Activated naive CD8-positive, alpha-beta T cell treated with anti-CD3 and anti-CD28 coated beads for 36 hours (primary cell): Measurements from ENCODE around the gene BCL11B. TPM values are rescaled to one million over a fixed set of nuclear protein-coding genes. Genes with fewer than 3 reads are reported as not detected.

Experiments used
- DNase-seq: peaks from one replicate; pipeline ENCODE4 v3.0.0; 2021
- H3K27ac Mint-ChIP-seq: one replicate; pipeline ENCODE4 v1.8.0; 2022; ENCODE audit warnings: mild to moderate bottlenecking, moderate library complexity, mixed read lengths
- H3K27me3 Mint-ChIP-seq: one replicate; pipeline ENCODE4 v1.8.0; 2022; ENCODE audit warnings: mild to moderate bottlenecking, mixed read lengths
- H3K36me3 Mint-ChIP-seq: one replicate; pipeline ENCODE4 v1.8.0; 2021; ENCODE audit warnings: mild to moderate bottlenecking, mixed read lengths
- H3K4me1 Mint-ChIP-seq: one replicate; pipeline ENCODE4 v1.8.0; 2021; ENCODE audit warnings: mixed read lengths
- H3K4me3 Mint-ChIP-seq: one replicate; pipeline ENCODE4 v1.8.0; 2022; ENCODE audit warnings: mild to moderate bottlenecking, moderate library complexity, mixed read lengths
- H3K9me3 Mint-ChIP-seq: one replicate; pipeline ENCODE4 v1.8.0; 2022; ENCODE audit warnings: mixed read lengths
- total RNA-seq, 2 experiments: library from RNA; stranded (reverse); gene quantifications; one replicate each; pipeline ENCODE4 v1.2.3, GENCODE V29; 2021

Gene BCL11B
- total RNA-seq, 2 experiments from 2014 or later, result 38.9 to 40.3 TPM

DNA sequence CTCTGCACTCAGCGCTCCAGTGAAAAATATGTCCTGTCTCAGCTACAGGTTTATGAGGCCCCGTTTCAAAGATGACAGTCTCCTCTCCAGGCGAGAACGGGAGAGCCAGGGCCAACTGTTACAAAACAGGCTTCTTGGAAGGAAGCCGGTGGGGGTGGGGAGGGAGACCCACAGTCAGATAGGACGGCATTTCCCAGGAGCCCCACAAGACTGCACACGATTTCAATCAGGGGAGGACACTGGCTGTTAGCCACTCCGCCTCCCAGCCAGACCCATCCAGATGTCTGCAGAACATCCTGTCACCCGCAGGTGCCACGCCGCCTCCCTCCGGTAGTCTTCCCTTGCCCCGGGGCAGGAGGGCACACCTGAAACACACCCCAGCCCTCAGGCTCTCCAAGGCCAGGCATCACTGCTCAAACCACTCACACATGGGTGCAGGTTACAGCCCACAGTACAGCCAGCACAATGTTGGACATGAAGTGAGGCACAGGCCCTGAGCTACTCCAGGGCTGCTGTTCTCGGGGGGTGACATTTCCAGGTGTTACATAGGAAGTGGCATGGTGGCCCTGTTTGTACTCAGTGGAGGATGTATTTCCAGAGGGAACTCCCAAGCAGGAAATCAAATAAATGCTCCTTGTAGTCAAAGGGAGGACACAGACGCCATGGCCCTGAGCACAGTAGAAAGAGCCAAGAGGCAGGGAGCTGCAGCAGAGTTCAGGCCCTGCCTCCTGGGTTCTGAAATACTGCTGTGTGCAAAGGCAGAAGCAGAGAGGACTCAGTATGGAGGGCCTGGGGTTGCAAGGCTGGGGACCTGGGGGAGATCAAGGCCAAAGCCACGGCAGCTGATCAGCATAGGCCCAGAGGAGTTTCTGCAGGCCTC is 138.1 kb downstream of the BCL11B start:
- H3K9me3 Mint-ChIP-seq, result no peaks in the 10 kb centered on the region
- H3K4me1 Mint-ChIP-seq, result peaks cover 19% of the 10 kb centered on the region
- H3K27me3 Mint-ChIP-seq, result no peaks in the 10 kb centered on the region
- H3K27ac Mint-ChIP-seq, result no peak overlapping the region
- no peak overlapping the region for H3K4me3 Mint-ChIP-seq
- peaks cover 1% of the 10 kb centered on the region for H3K36me3 Mint-ChIP-seq
- DNase-seq, result no peak

DNA sequence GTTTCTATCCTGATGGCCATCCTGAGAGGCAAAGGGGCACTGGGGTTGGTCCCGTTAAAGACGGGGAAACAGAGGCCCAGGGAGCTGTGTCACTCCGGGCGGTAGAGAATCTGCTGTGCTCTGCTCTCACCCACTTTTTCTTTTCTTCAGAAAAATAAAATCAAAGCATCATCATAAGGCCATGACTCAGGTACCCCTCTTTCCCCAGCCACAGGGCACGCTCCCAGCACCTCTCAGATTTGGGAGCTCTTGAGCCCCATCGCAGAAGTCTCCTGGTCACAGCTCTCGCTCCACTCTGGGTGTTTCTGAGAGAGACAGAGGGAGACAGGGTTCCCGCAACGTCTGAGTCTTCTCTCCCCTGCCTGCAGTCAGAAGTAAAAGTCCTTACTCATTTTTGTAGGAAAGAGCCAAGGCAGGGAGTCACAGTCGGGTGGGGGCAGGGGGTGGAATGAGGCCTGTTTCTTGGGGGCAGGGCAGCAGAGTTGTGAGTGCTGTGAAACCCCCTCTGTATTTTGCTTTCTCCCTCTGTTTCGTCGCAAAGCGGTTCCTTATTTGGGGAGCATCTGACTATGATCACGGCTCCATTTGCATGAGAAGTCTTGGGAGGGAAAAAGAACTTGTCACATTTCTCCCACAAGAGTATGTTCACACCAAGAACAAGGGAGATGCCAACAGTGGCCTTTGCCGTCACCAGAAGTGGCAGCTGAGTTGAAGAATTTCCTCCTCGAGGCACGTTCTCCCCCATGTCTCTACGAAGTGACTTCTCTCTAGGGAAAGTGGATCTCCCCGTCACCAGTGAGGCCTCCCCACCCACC is 139.0 kb downstream of the BCL11B start:
- Mint-ChIP-seq H3K36me3 (peaks cover 3% of the 10 kb centered on the region), H3K4me1 (peaks cover 15% of the 10 kb centered on the region), H3K27ac (no peak overlapping the region), H3K27me3 (no peaks in the 10 kb centered on the region), H3K9me3 (no peaks in the 10 kb centered on the region), H3K4me3 (no peak overlapping the region)
- no peak for DNase-seq

DNA sequence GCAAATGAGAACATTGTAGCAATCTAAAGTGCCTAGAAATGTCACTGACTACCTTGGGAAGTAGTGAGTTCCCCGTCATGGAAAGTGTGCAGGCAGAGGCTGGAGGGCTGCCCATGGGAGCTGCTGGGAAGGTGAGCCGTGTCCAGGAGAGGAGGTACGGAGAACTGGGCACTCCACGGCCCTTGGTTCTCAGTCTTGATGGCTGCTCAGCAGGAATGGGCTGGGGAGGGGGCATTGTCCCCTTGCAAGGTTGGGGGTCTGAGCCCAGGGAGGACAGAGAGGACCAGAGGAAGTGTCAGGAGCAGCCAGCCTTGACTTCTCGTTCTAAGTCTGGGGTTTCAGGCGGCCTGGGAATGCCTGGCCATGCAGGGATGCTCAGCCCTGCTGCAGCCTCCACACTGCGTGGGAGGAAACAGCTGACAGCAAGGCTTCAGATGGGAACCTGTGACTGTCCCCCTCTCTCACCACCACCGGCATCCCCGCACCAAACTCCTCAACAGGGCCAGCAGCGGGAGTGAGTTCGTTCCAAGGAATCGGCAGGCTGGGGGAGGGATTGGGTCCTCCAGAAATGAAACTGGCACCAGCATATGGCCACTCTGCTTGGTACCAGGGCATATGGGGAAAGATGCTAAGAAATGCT is 140.2 kb downstream of the BCL11B start:
- H3K4me1 Mint-ChIP-seq, result peaks cover 4% of the 10 kb centered on the region
- no peaks in the 10 kb centered on the region for H3K27me3 Mint-ChIP-seq
- peaks cover 3% of the 10 kb centered on the region for H3K36me3 Mint-ChIP-seq
- no peak overlapping the region for H3K4me3 Mint-ChIP-seq
- H3K9me3 Mint-ChIP-seq, result no peaks in the 10 kb centered on the region
- DNase-seq, result no peak
- H3K27ac Mint-ChIP-seq, result no peak overlapping the region

DNA sequence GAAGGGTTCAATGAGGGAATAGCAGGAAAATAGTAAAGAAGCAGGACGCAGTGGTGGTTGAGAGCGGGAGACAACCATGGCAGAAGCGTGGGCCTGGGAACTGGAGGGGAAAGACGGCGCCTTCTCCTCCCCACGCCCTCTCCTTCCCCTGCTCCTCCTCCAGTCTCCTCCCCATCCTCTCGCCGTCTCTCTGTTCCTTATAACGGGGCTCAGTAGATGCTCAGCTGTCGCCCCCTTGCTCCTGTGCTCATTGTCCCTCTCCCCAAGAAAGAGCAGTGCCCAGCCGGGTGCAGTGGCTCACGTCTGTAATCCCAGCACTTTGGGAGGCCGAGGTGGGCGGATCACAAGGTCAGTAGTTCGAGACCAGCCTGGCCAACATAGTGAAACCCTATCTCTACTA is 142.0 kb downstream of the BCL11B start:
- H3K4me3 Mint-ChIP-seq, result no peak overlapping the region
- DNase-seq, result no peak
- no peaks in the 10 kb centered on the region for H3K27me3 Mint-ChIP-seq

DNA sequence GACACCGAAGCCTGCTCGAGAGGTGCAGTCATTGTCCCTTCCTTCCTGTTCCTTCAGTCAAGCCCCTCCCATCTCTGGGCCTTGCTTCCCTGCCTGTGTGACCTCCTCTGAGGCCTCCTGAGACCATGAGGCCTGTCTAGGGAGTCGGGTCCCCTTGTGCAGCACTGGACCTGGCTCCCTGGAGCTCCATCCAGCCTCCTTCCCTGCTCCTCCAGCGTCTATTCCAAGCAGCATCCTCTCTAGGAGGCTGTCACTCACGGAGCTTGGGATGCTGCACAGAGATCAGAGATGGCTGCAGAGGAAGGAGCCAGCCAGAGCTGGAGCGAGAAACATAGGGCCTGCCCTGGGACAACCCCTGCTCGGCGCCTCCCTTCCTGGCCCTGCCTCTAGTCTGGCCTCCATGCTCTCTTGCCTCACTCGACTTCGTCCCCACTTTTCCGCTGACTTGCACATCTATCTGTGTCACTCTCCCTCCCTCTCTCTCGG is 142.7 kb downstream of the BCL11B start:
- Mint-ChIP-seq H3K27me3 (no peaks in the 10 kb centered on the region), H3K27ac (no peak overlapping the region), H3K36me3 (peaks cover 3% of the 10 kb centered on the region), H3K4me1 (peaks cover 4% of the 10 kb centered on the region), H3K9me3 (no peaks in the 10 kb centered on the region), H3K4me3 (no peak overlapping the region)
- DNase-seq, result no peak

More for the DNA sequence above, 142.0 kb downstream of the BCL11B start:
- Mint-ChIP-seq H3K9me3 (no peaks in the 10 kb centered on the region), H3K36me3 (peaks cover 3% of the 10 kb centered on the region), H3K4me1 (peaks cover 4% of the 10 kb centered on the region), H3K27ac (no peak overlapping the region)

DNA sequence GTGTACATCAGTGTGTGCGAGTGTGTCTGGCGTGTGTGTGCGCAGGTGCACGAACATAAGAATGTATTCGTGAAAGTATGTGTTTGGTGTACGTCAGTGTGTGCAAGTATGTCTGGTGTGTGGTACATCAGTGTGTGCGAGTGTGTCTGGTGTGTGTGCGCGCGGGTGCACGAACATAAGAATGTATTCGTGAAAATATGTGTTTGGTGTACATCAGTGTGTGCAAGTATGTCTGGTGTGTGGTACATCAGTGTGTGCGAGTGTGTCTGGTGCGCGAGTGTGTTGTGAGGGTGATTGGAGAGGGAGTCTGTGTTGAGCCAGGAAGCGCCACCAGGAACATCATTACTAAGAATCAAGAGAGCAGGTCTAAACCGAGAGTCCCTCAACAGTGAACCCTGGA is 143.8 kb downstream of the BCL11B start:
- Mint-ChIP-seq H3K4me3 (no peak overlapping the region), H3K27me3 (no peaks in the 10 kb centered on the region), H3K36me3 (peaks cover 3% of the 10 kb centered on the region), H3K27ac (no peak overlapping the region), H3K9me3 (no peaks in the 10 kb centered on the region), H3K4me1 (peaks cover 4% of the 10 kb centered on the region)
- no peak for DNase-seq

DNA sequence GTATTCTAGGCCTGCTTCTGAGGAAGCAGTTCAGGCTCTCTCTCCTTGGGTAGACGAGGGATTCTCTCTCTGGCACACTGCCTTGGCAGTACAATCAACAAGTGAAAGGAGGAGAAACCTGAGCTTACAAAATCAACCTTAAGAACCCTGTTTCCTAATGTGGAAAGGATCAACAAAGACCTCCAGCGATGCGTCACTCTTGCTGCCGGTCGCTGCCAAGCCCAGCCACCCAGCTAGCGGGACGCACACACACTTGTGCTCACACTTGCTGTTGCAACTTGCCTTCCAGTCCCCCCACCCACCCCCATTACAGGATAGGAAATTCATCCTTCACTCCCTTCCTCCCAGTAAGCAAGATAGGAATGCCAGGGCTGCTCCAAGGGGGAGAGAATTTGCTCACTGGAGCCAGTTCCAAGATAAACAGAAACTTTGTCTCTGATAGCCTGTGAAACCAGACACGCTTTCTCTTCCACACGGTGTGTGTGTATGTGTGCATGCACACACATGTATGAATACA is 144.3 kb downstream of the BCL11B start:
- no peak overlapping the region for H3K4me3 Mint-ChIP-seq
- peaks cover 4% of the 10 kb centered on the region for H3K4me1 Mint-ChIP-seq
- H3K27ac Mint-ChIP-seq, result no peak overlapping the region
- no peaks in the 10 kb centered on the region for H3K27me3 Mint-ChIP-seq
- no peaks in the 10 kb centered on the region for H3K9me3 Mint-ChIP-seq
- peaks cover 3% of the 10 kb centered on the region for H3K36me3 Mint-ChIP-seq
- no peak for DNase-seq

DNA sequence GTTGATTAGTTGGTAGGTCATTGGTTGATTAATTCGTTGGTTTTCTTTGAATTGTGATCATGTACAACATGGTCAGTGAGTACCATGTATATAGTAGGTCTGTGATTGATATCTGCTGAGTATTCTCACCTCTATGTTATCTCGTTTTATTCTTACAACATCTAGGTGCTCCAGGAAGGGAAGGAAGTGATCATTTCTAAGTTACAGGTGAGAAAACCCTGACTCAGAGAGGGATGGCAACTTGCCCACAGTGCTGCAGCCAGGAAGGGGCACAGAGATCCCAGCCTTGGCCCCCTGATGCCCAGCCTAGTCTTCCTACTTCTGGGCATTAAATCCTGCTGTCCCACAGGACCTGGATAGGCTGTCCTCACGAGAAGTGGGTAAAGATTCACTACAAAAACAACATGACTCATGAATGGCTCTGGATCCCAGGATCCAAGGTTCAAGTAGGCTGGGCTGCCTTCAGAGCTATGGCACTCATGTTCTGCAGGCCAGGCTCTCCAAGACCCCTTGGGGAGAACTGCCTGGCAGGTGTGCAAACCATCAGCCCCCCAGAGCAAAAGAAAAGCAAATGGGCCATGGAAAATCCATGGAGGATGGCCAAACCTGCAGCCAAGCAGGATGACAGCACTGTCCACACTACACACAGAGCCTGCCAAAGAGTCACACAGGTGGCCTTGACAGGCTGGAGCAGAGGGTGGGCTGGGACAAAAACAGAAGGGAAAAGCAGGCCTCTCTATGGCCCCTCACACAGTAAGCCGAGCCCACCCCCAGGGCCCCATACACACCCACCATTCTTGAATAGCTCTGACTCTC is 146.2 kb downstream of the BCL11B start:
- H3K4me1 Mint-ChIP-seq, result peaks cover 4% of the 10 kb centered on the region
- no peaks in the 10 kb centered on the region for H3K9me3 Mint-ChIP-seq
- no peak for DNase-seq
- H3K36me3 Mint-ChIP-seq, result peaks cover 3% of the 10 kb centered on the region
- no peak overlapping the region for H3K4me3 Mint-ChIP-seq
- H3K27me3 Mint-ChIP-seq, result no peaks in the 10 kb centered on the region
- no peak overlapping the region for H3K27ac Mint-ChIP-seq

DNA sequence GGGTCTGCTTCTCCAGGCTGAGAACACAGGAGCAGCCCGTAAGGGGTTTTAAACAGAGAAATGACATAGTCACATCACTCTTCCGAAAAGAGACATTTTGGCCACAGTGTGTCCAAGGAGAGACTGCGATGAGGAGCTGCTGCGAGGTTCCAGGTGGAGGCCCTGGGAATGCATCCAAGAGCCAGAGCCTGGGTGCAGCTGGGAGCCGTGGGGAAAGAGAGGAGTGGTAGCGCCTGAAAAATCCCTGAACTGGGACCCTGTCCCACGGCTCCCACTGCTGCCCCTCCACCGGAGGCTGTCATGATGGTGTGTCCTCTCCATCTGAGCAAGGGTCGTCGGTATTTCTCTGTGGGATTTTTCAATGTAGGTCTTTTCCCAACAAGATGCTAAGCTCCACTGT is 146.9 kb downstream of the BCL11B start:
- H3K27ac Mint-ChIP-seq, result no peak overlapping the region
- H3K36me3 Mint-ChIP-seq, result peaks cover 2% of the 10 kb centered on the region
- peaks cover 4% of the 10 kb centered on the region for H3K4me1 Mint-ChIP-seq
- H3K4me3 Mint-ChIP-seq, result no peak overlapping the region
- H3K27me3 Mint-ChIP-seq, result no peaks in the 10 kb centered on the region
- no peak for DNase-seq
- H3K9me3 Mint-ChIP-seq, result no peaks in the 10 kb centered on the region

DNA sequence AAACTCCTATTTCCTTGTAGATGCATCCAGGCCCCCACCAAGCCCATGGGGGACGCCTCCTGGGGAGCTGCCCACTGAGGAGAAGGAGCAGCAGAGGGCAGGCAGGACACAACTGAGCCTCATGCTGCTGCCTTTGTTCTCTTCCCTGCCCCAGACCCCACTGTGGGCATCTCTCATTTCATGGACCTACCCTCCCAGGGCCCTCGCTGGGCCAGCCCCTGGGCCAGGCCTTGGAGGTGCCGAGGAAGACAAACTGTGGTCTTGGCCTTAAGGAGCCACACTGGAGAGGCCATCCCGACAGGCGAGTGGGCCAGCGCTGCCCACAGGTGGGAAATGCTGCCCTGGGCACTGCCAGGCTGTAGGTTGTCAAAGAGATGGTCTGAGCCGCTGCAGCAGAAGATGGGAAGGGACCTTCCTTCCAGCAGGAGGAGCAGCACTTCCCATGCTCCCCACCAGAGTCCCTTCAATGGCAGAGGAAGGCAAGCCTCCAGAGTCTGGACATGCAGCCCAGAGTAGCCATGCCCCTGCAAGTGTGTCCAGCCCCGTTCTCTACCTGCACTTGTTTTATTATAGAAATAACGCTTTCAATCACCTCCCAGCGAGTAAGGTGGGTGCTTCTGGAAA is 147.4 kb downstream of the BCL11B start:
- Mint-ChIP-seq H3K36me3 (peaks cover 1% of the 10 kb centered on the region), H3K9me3 (no peaks in the 10 kb centered on the region), H3K4me1 (peaks cover 4% of the 10 kb centered on the region), H3K4me3 (no peak overlapping the region), H3K27ac (no peak overlapping the region), H3K27me3 (no peaks in the 10 kb centered on the region)
- no peak for DNase-seq

DNA sequence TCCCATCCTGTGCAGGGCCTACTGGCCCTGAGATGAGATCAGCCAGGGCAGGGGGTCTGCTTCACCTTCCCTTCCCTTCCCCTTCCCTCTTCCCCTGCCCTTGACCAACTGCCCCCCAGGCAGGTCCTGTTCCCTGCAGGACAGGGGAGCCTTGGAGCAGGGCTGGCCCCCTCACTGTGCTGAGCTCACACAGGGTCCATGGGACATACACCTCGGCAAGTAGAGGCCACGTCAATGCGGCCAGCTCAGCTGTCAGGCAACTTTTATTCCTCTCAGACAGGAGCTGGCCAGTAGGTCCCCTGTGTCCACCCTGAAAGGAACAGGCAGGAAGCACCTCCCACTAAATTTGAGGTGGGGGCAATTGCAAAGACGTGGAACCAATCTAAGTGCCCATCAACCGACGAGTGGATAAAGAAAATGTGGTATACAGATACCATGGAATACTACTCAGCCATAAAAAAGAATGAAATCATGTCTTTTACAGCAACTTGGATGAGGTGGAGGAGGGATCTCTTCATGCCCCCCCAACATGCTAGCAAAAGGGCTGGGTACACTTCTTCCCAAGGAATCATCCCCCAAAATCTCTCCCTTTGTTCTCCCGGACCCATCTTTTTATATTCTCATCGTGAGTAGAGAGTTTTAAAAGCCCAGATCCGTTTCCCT is 148.7 kb downstream of the BCL11B start:
- Mint-ChIP-seq H3K9me3 (no peaks in the 10 kb centered on the region), H3K27me3 (no peaks in the 10 kb centered on the region), H3K27ac (no peak overlapping the region), H3K4me3 (no peak overlapping the region), H3K4me1 (peaks cover 6% of the 10 kb centered on the region), H3K36me3 (peaks cover 1% of the 10 kb centered on the region)
- DNase-seq, result no peak

DNA sequence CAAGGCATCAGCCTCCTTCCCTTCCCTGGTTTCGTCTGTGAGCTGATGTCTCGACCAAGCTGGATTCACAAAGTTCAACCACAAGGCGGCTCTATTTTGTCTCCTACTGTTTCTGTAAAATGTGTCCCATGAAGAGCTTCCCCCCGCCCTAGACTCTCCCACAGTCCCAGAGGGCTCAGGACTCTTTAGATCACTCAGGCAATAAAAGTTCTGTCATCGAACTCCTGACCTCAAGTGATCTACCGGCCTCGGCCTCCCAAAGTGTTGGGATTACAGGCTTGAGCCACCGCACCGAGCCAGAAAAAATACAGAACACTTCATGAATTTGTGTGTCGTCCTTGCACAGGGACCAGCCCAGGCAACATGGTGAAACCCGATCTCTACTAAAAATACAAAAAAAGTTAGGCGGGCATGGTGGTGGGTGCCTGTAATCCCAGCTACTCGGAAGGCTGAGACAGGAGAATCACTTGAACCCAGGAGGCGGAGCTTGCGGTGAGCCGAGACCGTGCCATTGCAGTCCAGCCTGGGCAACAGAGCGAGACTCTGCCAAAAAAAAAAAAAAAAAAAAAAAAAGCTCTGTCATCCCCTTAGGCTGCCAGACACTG is 149.4 kb downstream of the BCL11B start:
- no peak for DNase-seq
- H3K4me1 Mint-ChIP-seq, result peaks cover 10% of the 10 kb centered on the region
- no peaks in the 10 kb centered on the region for H3K36me3 Mint-ChIP-seq
- H3K27me3 Mint-ChIP-seq, result peaks cover 4% of the 10 kb centered on the region
- no peak overlapping the region for H3K27ac Mint-ChIP-seq
- H3K4me3 Mint-ChIP-seq, result no peak overlapping the region
- H3K9me3 Mint-ChIP-seq, result no peaks in the 10 kb centered on the region

DNA sequence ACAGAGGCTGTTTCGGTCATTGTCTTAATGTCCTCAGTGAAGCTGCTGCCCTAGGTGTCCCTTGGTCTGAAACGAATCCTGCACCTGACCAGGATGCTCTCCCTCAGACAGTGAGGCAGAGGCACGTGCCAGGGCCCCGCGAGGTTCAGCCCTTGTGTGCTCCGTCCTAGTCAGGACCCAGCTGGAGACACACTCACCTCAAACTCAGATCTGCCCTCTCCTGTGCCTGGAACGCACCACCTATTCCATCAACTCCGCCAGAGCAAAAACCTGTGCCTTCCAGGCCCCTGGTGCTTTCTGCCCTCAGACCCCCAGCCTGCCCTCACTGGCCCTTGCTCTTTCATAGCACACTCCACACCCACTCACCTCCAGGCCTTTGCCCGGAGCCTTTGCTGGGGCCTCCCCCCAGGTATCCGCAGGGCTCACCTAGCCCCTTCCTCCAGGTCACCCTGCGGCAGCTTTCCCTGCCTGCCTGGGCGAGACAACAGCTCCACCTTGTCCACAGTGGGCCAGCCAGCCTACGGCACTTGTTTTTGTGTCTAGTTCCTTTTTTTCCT is 150.6 kb downstream of the BCL11B start:
- no peaks in the 10 kb centered on the region for H3K9me3 Mint-ChIP-seq
- H3K4me1 Mint-ChIP-seq, result peaks cover 10% of the 10 kb centered on the region
- no peak overlapping the region for H3K27ac Mint-ChIP-seq
- no peaks in the 10 kb centered on the region for H3K36me3 Mint-ChIP-seq
- no peak for DNase-seq
- H3K27me3 Mint-ChIP-seq, result peaks cover 4% of the 10 kb centered on the region
- H3K4me3 Mint-ChIP-seq, result no peak overlapping the region
